ENCODE data around the gene SMYD5.

DNA sequence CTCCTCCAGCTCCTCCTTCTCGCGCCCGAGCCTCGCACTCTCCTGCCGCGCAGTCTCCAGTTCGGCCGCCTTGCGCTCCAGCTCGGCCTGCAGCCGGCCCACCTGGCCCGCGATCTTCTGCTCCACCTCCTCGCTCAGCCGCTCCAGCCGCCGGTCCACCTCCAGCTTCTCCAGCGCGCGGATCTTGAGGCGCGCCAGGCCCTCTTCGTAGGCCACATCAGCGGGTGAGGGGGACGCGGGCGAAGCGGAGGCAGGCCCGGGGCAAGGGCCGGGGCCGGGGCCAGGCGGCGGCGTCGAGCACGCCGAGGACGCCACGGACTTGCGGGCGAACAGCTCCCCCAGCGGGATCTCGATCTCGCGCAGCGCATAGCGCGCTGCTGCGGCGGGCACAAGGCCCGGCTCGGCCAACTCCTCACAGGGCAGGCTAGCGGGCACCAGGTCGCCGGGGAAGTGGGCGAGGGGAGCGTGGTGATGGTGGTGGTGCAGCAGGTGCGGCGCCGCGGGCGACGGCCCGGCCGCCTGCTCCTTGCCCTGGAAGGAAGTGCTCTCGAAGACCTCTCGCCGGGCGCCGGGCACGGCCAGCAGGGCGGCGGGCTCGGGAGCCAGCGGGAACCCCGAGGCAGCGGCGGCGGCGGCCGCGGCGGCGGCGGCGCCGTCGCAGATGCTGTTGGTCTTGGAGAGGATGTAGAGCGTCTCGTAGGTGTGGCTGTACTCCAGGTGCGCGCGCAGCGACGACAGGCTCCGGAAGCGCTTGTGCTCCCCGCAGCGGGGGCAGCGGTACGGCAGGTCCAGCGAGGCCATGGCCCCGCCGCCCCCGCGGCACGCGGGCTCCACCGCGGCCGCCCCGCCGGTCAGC is 55.0 kb downstream of the SMYD5 start:
- TF ChIP-seq, protein P1, sequence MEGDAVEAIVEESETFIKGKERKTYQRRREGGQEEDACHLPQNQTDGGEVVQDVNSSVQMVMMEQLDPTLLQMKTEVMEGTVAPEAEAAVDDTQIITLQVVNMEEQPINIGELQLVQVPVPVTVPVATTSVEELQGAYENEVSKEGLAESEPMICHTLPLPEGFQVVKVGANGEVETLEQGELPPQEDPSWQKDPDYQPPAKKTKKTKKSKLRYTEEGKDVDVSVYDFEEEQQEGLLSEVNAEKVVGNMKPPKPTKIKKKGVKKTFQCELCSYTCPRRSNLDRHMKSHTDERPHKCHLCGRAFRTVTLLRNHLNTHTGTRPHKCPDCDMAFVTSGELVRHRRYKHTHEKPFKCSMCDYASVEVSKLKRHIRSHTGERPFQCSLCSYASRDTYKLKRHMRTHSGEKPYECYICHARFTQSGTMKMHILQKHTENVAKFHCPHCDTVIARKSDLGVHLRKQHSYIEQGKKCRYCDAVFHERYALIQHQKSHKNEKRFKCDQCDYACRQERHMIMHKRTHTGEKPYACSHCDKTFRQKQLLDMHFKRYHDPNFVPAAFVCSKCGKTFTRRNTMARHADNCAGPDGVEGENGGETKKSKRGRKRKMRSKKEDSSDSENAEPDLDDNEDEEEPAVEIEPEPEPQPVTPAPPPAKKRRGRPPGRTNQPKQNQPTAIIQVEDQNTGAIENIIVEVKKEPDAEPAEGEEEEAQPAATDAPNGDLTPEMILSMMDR (IDR thresholded peaks at IDR 0.05): no peak
- TF ChIP-seq POLR2A (IDR thresholded peaks at IDR 0.05): no peak
